Activated CD8-positive, alpha-beta T cell treated with anti-CD3 and anti-CD28 coated beads for 36 hours (primary cell): ENCODE results near the gene BEND6. TPM values are rescaled to one million over a fixed set of nuclear protein-coding genes. Genes with fewer than 3 reads are reported as not detected.

Experiments
- ATAC-seq: fragments of 200-7000 bp; cut with Tn5 transposase; one replicate; pipeline ENCODE4 v1.10.0; 2021; ENCODE audit warnings: mild to moderate bottlenecking, moderate library complexity
- CTCF ChIA-PET: fragments of 350-600 bp; sonication (Branson Sonifier 250); formaldehyde crosslinking; loops from one replicate; lab custom pipeline; 2021; ENCODE audit warnings: antibody characterized with exemption; lab: Charles Lee
- POLR2A ChIA-PET: fragments of 350-600 bp; sonication (Branson Sonifier 250); formaldehyde crosslinking; loops from one replicate; lab custom pipeline; 2021; ENCODE audit warnings: antibody characterized with exemption; lab: Charles Lee
- DNase-seq: peaks from one replicate; pipeline ENCODE4 v3.0.0-alpha.2; 2020
- H3K27ac Mint-ChIP-seq: one replicate; pipeline ENCODE4 v1.8.0; 2021; ENCODE audit warnings: mild to moderate bottlenecking, mixed read lengths
- H3K27me3 Mint-ChIP-seq: one replicate; pipeline ENCODE4 v1.8.0; 2021; ENCODE audit warnings: mixed read lengths
- H3K36me3 Mint-ChIP-seq: one replicate; pipeline ENCODE4 v1.8.0; 2021; ENCODE audit warnings: low read depth, mixed read lengths
- H3K4me1 Mint-ChIP-seq: one replicate; pipeline ENCODE4 v1.8.0; 2021; ENCODE audit warnings: low read depth, mixed read lengths
- H3K4me3 Mint-ChIP-seq: one replicate; pipeline ENCODE4 v1.8.0; 2021; ENCODE audit warnings: mild to moderate bottlenecking, moderate library complexity, mixed read lengths
- H3K9me3 Mint-ChIP-seq: one replicate; pipeline ENCODE4 v1.8.0; 2021; ENCODE audit warnings: mixed read lengths
- CTCF ChIP-seq: fragments of 200-600 bp; IDR thresholded peaks from one replicate; pipeline ENCODE4 v1.8.0; 2022; ENCODE audit warnings: antibody characterized with exemption, mild to moderate bottlenecking
- intact Hi-C: fragments of 100-400 bp; cut with micrococcal nuclease; formaldehyde crosslinking; loops from one replicate; pipeline ENCODE4 v1.10.0; 2022
- total RNA-seq, 2 experiments: library from RNA; stranded (reverse); gene quantifications; one replicate each; pipeline ENCODE4 v1.2.3, GENCODE V29; 2021

BEND6 gene
- total RNA-seq, 2 experiments from 2014 or later, result not detected

GRCh38 chr6:56963043-56963442 lies 8.1 kb downstream of the BEND6 start:
- H3K27me3 Mint-ChIP-seq, result peaks cover 10% of the 10 kb centered on the region
- POLR2A ChIA-PET, result interaction anchor here (0.7 kb wide), 1 partner anchor 11 kb away, joined by 3 read pairs; no protein-coding TSS in a partner anchor
- no peaks in the 10 kb centered on the region for H3K36me3 Mint-ChIP-seq

GRCh38 chr6:56963793-56964192 lies 8.9 kb downstream of the BEND6 start:
- H3K9me3 Mint-ChIP-seq, result no peaks in the 10 kb centered on the region
- H3K27ac Mint-ChIP-seq, result no peak overlapping the region
- ChIA-PET POLR2A (interaction anchor here (0.7 kb wide), 1 partner anchor 12 kb away, joined by 3 read pairs; no protein-coding TSS in a partner anchor), CTCF (interaction anchor here (0.8 kb wide), 2 partner anchors 59 to 61 kb away, joined by 3 to 4 read pairs; no protein-coding TSS in a partner anchor)
- H3K4me1 Mint-ChIP-seq, result no peaks in the 10 kb centered on the region
- intact Hi-C loops, result no loop called here
- no peak overlapping the region for H3K4me3 Mint-ChIP-seq
- DNase-seq (no peak), ATAC-seq (no peak)
- no peaks in the 10 kb centered on the region for H3K36me3 Mint-ChIP-seq
- peaks cover 3% of the 10 kb centered on the region for H3K27me3 Mint-ChIP-seq
- TF ChIP-seq CTCF, result no peak

More at GRCh38 chr6:56963043-56963442, 8.1 kb downstream of the BEND6 start:
- Mint-ChIP-seq H3K4me1 (no peaks in the 10 kb centered on the region), H3K27ac (no peak overlapping the region), H3K9me3 (no peaks in the 10 kb centered on the region), H3K4me3 (no peak overlapping the region)
- no peak for ATAC-seq
- no peak for DNase-seq
- intact Hi-C loops, result no loop called here
- CTCF ChIA-PET, result interaction anchor here (0.7 to 10.3 kb wide), 3 partner anchors 8 to 354 kb away, joined by 3 to 74 read pairs (median 4); partner anchors contain the start of gene PRIM2
- no peak for TF ChIP-seq CTCF

GRCh38 chr6:56965126-56965525 lies 10.2 kb downstream of the BEND6 start:
- no peak overlapping the region for H3K4me3 Mint-ChIP-seq
- intact Hi-C loops, result no loop called here
- no peak overlapping the region for H3K27ac Mint-ChIP-seq
- POLR2A ChIA-PET, result no interaction called here
- ATAC-seq (no peak), DNase-seq (no peak)
- no peaks in the 10 kb centered on the region for H3K9me3 Mint-ChIP-seq
- H3K27me3 Mint-ChIP-seq, result peaks cover 3% of the 10 kb centered on the region
- CTCF ChIA-PET, result no interaction called here
- TF ChIP-seq CTCF, result no peak
- H3K36me3 Mint-ChIP-seq, result no peaks in the 10 kb centered on the region
- H3K4me1 Mint-ChIP-seq, result no peaks in the 10 kb centered on the region

GRCh38 chr6:56970849-56971248 lies 15.9 kb downstream of the BEND6 start:
- ATAC-seq (no peak), DNase-seq (no peak)
- H3K27me3 Mint-ChIP-seq, result peaks cover 3% of the 10 kb centered on the region
- no peaks in the 10 kb centered on the region for H3K9me3 Mint-ChIP-seq
- ChIA-PET POLR2A (no interaction called here), CTCF (no interaction called here)
- H3K4me1 Mint-ChIP-seq, result no peaks in the 10 kb centered on the region
- H3K36me3 Mint-ChIP-seq, result no peaks in the 10 kb centered on the region
- no peak overlapping the region for H3K27ac Mint-ChIP-seq
- intact Hi-C loops, result no loop called here
- no peak overlapping the region for H3K4me3 Mint-ChIP-seq
- TF ChIP-seq CTCF, result no peak

- Mint-ChIP-seq H3K27me3 (no peaks in the 10 kb centered on the region), H3K27ac (no peak overlapping the region), H3K9me3 (peaks cover 4% of the 10 kb centered on the region), H3K4me3 (no peak overlapping the region), H3K4me1 (no peaks in the 10 kb centered on the region), H3K36me3 (no peaks in the 10 kb centered on the region)
- ATAC-seq (no peak), DNase-seq (no peak)
- no peak for TF ChIP-seq CTCF
- ChIA-PET CTCF (interaction anchor here (0.6 kb wide), 1 partner anchor 76 kb away, joined by 3 read pairs; no protein-coding TSS in a partner anchor), POLR2A (no interaction called here)
- intact Hi-C loops, result no loop called here
These were observed 22.3 kb downstream of the BEND6 start for GRCh38 chr6:56977192-56977591.
